GM20000 (cell line): ENCODE data around the gene MTARC1.

Experiments
- DNase-seq: peaks from one replicate; pipeline ENCODE4 v3.0.0; 2012; ENCODE audit warnings: low spot score
- CTCF ChIP-seq: IDR thresholded peaks from 2 replicates; pipeline ENCODE4 v1.5.1; 2012; ENCODE audit warnings: mild to moderate bottlenecking, control low read depth; ENCODE audit errors: extremely low read depth, missing control alignments

MTARC1 gene

GRCh38 chr1:220828950-220829586, 42.4 kb downstream of the MTARC1 start:
- TF ChIP-seq CTCF, result no peak
- DNase-seq, result no peak

- no peak for TF ChIP-seq CTCF
- no peak for DNase-seq
Observed at GRCh38 chr1:220833436-220833835, 46.7 kb downstream of the MTARC1 start.

- no peak for TF ChIP-seq CTCF
- DNase-seq, result no peak
Observed at GRCh38 chr1:220834155-220834870, 47.6 kb downstream of the MTARC1 start.
